ENCODE measurements around the gene ANKRD52.

ANKRD52 gene

DNA sequence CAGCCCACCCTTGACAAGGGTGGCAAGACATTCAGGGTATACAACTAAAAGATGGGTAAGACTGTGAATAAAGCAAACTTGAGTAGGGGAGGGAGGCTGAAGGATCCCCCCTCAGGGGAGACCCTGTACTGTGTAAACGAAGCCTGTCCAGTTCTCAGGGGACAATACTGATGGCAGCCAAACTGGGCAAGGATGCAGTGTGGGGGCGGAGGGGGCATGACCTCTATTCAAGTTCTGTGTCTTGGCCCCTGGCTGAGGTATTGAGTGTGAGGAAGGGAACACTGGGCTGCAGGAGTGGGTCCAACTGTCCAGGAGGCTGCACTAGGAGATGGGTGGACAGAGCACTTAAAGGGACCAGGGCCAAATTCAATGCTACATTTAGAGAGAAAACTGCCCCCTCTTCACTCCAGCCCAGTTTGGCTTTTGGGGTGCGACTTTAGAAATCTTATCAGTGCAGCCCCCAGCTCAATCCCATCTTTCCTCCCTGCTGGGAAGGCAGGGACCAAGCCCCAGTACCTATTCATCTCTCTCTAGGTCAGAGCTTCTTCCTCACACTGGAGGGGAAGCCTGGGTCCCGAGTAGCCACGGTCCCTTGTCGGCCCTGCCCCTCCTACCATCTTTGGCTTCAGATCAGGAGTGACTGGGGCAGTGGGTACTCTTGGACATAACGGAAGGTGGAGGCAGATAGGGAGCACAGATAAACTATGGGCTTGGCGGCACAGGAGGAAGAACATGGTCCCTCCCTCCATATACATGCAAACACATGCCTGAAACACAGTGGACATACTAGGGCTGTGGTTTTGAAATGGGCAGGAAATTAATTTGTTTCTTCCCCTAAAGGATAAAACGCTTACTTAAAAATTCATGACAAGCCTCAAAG, 16.5 kb downstream of the ANKRD52 start:
- no peak for DNase-seq (ENCODE audit: low read depth in 2 of 3, low spot score in 2 of 3)

DNA sequence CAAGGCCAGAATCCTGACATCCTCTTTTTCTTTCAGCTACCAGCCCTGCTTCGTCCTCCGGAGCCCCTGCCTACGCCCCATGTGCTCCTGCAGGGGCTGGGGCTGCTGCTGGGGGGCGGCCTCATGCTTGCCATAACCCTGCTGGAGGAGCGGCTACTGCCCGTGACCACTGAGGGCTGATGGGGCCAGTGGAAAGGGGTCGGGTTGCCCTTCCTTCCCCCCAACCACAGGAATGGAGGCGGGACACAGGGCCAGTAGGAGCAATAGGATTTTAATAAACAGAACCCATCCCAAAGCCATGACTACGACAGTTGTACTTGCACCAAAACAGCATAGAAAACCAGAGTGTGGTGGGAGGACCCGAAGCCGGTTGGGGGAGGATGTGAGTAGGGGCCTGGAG, 20.6 kb downstream of the ANKRD52 start:
- DNase-seq (ENCODE audit: low read depth in 2 of 3, low spot score in 2 of 3): no peak

DNA sequence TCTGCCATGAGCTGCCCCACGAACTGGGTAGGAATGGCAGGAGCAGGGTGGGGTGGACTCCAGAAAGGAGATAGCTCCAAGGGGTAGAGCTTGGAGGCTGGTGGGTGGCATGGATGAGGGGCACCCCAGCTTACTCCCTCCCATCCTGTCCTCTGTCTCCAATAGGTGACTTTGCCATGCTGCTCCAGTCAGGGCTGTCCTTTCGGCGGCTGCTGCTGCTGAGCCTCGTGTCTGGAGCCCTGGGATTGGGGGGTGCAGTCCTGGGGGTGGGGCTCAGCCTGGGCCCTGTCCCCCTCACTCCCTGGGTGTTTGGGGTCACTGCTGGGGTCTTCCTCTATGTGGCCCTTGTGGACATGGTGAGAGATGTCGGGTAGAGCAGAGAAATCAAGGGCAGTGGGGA, 21.2 kb downstream of the ANKRD52 start:
- no peak for DNase-seq (ENCODE audit: low read depth in 2 of 3, low spot score in 2 of 3)

DNA sequence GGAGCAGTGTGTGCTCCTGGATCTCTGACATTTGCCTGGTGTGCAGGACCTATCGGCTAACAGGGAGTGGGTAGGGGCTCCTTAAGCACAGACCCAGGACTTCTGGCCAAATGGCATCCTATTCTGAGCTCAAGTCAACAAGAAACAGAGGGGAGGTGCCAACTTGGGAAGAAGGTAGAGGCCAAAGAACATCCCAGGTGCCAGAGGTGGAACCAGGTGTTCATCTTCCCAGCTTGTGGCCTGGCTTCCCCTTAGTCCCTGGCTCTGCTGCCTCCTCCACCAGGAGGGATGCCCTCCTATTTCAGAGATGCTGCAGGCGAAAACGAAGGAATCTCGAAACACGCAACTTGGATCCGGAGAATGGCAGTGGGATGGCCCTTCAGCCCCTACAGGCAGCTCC, 22.1 kb downstream of the ANKRD52 start:
- DNase-seq (ENCODE audit: low read depth in 2 of 3, low spot score in 2 of 3): no peak

DNA sequence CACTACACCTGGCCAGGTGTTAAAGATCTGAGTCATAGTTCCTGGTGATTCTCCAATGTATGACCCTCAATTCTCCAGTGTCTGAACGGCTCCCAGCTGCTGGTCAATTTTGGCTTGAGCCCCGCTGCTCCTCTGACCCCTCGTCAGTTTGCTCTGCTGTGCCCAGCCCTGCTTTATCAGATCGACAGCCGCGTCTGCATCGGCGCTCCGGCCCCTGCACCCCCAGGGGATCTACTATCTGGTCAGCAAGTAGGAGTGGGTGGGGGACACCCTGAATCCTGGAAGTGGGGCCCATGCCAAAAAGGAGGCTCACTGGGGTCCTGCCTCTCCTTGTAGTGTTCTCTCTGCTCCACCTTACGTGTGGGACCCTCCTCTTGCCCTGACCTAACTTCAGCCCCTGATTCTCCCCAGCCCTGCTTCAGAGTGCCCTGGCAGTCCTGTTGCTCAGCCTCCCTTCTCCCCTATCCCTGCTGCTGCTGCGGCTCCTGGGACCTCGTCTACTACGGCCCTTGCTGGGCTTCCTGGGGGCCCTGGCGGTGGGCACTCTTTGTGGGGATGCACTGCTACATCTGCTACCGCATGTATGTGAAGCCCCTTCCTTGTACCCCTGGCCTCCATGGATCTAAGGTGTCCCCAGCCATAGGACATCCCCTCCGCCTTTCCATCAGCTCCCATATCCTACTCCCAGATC, 23.3 kb downstream of the ANKRD52 start:
- no peak for DNase-seq (ENCODE audit: low read depth in 2 of 3, low spot score in 2 of 3)

DNA sequence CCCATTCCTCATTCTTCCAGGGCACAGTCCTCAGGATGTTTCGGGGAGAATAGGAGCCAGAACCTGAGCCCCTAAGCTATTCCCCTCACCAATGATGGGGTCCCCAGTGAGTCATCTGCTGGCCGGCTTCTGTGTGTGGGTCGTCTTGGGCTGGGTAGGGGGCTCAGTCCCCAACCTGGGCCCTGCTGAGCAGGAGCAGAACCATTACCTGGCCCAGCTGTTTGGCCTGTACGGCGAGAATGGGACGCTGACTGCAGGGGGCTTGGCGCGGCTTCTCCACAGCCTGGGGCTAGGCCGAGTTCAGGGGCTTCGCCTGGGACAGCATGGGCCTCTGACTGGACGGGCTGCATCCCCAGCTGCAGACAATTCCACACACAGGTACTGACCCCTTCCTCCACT, 27.0 kb downstream of the ANKRD52 start:
- no peak for DNase-seq (ENCODE audit: low read depth in 2 of 3, low spot score in 2 of 3)

DNA sequence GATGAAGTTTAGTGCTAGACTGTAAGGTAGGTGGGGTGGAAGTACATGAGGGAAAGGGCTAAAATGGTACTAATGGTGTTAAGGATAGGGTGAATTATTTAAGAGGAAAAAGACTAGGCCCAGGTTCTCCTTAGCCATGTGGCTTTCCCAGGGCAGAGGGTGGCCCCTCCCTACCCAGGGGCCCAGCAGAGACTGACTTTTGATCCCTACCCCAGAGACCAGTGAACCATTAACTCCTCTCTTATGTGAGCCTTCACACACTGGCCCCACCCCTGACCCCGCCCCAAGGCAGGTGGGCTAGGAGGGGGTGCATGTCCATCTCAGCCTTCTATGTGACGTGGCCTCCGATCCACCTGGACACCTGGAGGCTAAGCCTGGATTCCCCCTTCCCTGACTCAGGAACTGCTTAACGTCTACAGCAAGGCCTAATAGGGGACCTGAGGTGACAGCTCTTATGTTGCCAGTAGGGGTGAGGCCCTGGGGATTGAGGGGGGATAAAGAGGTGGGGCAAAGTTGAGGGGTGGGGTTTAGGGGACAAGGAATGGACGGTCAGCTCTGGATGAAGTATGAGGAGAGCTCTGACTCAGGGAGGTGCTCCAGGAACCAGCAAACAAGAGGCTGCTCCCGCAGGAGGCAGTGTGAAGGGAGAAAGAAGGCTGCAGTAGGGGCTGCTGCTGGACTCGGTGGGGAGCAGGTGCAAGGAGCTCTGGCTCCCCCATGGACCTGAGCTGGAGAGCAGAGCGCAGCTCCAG, 27.6 kb downstream of the ANKRD52 start:
- no peak for DNase-seq (ENCODE audit: low read depth in 2 of 3, low spot score in 2 of 3)

DNA sequence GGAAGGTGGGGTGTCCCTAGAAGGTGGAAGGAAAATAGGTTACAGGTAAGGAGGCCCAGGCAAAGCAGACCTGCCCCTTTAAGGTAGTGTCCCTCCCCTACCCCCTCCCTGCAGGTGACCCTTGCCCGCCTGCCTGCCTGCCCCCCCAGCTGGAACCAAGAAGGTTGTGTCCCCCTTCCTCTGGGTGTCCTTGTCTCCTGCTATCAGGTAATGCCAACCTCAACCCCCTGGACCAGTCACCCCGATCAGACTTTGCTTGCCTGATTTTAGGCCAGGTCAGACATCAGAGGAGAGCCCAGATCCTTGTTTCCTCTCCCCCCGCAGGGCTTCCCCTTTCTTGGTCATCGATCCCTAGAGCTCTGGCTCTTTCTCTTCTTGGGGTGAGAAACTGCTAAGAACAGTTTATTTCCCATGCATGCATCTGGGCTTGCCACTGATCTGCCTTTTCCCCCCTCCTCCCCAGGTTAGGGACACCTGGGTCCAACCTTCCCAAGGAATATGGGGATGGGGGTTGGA, 28.2 kb downstream of the ANKRD52 start, which contains the start of gene SLC39A5:
TSS of gene SLC39A5 (plus strand) at position 136 of the 516 bp plus-strand sequence. CDS start 1,224 bp downstream, outside the sequence.
- no peak for DNase-seq (ENCODE audit: low read depth in 2 of 3, low spot score in 2 of 3)

DNA sequence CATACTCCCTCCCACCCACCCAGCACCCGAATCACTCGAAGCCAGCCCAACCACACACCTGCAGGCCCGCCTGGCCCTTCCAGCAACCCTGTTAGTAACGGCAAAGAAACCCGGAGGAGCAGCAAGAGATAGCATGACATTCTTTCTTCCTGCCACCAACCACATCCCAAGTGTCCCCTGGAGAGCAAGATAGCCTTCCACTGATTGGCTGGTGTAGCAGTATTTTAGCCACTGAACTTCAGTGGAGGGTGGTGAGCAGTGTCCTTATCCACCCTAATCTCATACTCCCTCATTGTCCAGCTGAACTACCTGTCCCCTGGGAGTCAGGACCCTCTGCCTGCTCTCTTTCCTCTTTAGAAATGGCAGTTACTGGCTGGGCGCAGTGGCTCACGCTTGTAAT, 29.1 kb downstream of the ANKRD52 start:
- no peak for DNase-seq (ENCODE audit: low read depth in 2 of 3, low spot score in 2 of 3)

DNA sequence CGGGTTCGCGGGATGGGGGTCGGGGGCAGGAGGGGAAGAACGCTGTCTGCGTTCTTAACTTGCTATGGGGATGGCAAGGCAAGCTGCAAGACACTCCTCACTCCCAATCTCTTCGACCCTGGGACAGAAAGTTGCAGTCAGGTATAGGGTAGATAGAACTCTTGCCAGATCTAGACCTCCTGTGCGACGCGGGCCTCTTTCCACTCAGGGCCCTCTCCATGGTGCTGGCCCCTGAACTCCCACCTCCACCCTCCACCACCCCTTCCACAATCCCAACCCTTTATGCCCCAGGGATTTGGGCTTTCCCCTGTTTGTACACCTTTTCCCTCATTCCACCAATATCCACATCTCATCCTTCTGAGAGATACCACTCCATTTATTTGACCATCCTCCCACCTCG, 33.2 kb downstream of the ANKRD52 start:
- DNase-seq (ENCODE audit: low read depth in 2 of 3, low spot score in 2 of 3): no peak

DNA sequence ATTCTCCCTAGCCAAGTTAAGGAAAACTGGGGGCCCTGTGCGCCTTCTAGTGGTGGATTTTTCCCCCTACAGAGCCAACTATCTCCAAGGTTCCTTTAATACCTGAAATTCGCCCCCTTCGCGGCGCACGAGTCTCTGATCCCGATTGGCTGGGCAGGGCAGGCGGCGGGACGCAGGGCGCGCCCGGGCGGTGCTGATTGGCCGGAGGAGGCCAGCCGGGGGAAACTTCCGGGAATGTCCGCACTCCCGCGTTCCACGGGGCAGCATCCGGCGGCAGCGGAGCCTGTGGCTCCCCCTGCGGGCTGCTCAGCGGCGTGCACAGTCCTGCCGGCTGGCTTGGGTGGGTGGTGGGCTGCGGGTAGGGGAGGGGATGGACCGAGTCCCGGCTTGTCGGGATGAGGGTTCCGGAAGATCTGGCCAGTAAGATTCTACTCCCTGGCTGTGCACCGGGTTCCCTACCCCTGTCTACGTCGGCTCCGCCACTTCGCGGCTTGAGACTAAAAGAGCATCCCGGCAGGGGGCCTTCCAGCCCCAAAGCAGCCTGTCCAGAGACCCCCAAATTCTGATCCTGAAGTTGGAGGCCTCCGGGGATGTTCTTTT, 34.0 kb downstream of the ANKRD52 start, which contains the start of gene NABP2:
TSS of gene NABP2 (plus strand) at position 241 of the 600 bp plus-strand sequence. CDS start 515 bp downstream, outside the sequence.
- peak; percentile 84 to 95 (median 90) for DNase-seq (ENCODE audit: low read depth in 2 of 3, low spot score in 2 of 3)

DNA sequence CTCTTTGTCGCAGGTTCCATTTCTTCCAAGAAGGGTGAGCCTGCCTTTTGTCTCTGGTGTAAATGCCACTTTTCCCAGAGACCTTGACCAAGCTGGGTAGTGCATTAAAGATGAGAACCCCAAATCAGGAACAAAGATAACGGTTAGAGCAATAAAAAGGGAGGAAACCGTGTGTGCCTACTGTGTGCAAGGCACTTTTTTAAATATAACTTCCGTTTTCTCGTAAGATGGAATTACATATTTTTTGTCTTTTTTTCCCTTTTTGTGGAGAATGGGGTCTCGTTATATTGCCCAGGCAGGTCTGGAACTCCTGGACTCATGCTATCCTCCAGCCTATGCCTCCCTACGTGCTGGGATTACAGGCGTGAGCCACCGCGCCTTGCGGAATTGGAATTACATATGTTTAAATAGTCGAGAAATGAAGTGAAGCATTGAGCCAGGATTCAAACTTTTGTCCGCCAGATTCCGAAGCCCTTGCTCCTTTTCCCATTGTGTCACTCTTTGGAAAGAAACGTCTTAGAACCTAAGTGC, 34.5 kb downstream of the ANKRD52 start:
- no peak for DNase-seq (ENCODE audit: low read depth in 2 of 3, low spot score in 2 of 3)

DNA sequence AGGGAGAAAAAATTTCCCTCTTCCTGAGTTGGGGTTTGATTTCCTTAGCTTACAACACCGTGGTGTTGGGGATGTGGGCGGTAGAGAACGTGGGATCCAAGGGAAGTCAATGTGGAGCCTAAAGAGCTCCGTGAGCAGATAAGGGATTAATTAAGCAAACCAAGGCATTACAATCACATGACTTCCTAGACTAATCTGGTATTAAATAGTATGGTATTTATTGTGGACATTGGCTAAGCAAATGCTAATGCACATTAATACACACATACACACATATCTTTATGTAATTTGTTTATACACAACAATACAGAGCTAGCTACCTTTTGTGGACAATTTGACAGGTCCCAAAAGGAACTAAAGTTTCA, 35.7 kb downstream of the ANKRD52 start:
- no peak for DNase-seq (ENCODE audit: low read depth in 2 of 3, low spot score in 2 of 3)

DNA sequence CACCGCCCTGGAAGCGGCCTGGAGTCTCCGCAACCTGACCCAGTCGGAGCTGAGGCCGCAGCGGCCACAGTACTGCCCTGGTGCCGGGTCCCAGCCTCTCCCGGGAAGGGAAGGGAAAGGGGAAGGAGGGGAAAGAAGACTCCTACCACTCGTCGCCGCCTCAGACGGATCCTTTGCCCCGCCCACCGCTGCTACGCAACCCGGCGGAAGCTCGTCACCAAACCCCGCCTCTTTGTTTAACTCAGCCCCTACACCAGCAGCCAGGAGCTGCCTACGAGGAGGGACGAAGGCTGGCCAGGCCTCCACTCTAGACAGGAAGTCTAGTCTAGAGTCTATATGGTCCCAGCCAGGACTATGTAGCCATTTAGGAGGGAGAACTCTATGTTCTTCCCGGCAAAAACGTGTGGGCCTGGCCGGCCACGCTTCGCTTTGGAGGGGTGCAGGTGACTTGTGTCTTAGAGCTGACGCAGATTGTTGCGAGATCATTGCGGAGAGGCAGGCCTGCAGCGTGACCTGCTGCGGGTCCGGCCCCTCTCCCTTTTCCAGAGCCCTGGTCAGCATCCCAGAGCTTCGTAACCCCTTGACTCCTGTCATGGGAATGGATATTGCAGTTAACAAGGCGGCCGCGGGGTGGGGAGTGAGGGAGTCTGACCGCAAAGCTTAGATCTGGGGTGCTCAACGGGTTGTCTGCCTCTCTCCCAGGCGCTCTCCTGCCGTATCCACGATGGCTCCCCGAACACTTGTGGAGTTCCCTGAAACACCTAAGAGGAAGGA, 36.2 kb downstream of the ANKRD52 start, which contains the start of gene RNF41:
TSS of gene RNF41 (minus strand) at position 166 of the 774 bp plus-strand sequence. CDS start 7,875 bp downstream, outside the sequence.
- DNase-seq (ENCODE audit: low read depth in 2 of 3, low spot score in 2 of 3): peak; percentile 76 to 84 (median 84)

DNA sequence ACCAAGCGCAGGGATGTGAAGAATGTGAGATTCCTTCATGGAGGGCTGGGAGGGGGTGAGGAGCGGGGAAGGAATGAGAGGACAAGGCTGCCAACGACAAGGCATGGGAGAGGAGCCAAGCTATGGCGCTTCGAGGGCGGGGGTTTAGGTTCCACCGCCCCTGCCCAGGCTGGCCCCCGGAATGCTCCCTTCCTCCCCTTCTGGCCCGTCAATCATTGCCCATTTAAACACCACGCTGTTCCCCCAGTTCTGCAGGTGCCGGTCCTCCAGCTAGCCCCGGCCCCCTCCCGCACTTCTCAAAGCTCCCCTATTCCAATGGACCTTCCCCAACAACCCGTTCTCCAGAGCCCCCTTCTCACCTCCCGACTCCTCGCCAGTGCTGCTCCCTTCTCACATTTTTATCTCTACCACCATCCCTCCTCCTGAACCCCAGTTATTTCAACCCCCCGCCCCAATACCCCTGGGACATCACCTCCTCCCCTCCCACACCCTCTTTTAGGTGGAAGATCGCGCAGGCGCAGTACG, 36.9 kb downstream of the ANKRD52 start:
- DNase-seq (ENCODE audit: low read depth in 2 of 3, low spot score in 2 of 3): no peak

DNA sequence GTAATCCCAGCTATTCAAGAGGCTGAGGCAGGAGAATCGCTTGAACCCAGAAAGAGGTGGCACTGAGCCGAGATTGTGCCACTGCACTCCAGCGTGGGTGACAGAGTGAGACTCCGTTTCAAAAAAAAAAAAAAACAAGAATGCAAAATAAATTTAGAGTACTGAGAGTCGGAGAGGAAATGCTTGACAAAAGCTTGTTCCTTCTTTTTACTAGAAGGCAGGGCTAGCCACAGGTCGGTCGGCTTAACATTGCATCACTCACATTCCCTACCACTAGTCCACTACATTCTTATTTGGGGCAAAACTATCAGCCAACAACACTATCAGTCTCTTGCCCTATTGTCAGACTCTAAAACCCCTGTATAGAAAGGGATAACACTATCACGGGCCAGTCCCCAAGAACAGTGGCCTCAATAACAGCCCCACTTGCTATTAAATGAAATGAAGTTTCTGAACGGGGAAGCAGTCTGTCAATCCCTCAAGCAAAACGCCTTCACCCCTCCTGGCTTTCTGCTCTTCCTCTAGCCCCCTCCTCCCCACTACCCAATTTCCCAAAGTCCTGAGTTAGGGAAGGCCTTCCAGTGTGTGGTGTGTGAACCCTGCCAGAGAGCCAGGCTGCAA, 37.5 kb downstream of the ANKRD52 start:
- no peak for DNase-seq (ENCODE audit: low read depth in 2 of 3, low spot score in 2 of 3)

DNA sequence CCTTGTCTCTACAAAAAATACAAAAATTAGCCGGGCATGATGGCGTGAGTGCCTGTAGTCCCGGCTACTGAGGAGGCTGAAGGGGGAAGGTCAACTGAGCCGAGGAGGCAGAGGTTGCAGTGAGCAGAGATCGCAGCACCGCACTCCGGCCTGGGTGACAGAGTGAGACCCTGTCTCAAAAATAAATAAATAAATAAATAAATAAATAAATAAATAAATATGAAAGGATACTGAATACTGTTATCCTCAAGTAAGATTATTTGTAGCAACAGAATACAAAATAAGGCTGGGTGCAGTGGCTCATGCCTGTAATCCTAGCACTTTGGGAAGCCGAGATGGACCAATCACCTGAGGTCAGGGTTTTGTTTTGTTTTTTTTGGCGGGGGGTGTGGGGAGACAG, 38.3 kb downstream of the ANKRD52 start:
- no peak for DNase-seq (ENCODE audit: low read depth in 2 of 3, low spot score in 2 of 3)

DNA sequence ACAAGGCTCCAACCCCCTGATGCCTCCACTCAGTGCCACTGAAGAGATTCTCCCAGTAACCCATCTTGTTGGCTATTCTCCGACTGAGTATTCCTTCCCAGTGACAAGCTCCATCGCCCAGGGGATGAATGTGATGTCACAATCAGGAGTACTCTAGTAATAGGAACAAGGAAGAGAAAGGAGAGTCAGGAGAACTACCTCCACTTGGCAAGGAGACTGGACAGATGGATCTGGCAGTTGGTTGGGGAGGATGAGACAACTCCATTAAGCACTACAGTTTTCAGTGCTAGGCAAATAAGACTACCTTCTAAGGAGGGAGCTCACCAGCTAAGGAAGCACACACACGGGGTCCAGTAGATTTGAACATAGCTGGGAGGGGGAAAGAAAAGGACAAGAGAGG, 41.7 kb downstream of the ANKRD52 start:
- DNase-seq (ENCODE audit: low read depth in 2 of 3, low spot score in 2 of 3): no peak

DNA sequence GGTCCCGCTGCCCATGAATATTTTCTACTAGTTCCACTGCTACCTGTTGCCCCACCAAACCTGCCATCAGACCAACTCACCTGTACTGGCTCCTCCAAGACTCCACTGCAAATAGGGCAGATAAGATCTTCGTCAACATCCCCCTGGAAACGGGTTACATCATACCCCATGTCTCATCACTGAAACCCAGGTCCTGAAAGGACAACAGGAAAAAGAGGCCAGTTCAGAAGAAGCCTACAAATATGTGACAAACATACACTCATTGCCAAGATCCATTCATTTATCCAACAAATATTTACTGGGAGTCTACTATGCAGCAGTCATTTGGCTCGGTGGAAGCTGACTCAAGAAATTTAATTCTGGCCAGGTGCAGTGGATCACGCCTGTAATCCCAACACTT, 44.3 kb downstream of the ANKRD52 start:
- DNase-seq (ENCODE audit: low read depth in 2 of 3, low spot score in 2 of 3): no peak

All from activated CD8-positive, alpha-beta memory T cell treated with anti-CD3 and anti-CD28 coated beads for 48 hours (primary cell).